ENCODE data around the gene PRCC.

PRCC gene

GRCh38 chr1:156749419-156750118, 17.8 kb upstream of the PRCC start:
- TF ChIP-seq ZNF274 (IDR thresholded peaks at IDR 0.05; ENCODE audit: low read depth, low read length) (no peak), SUZ12 (IDR thresholded peaks at IDR 0.05; ENCODE audit: extremely low read depth, insufficient read depth, insufficient read length) (no peak), YY1 (IDR thresholded peaks at IDR 0.05; ENCODE audit: insufficient read depth, insufficient read length) (no peak)
- Histone ChIP-seq H3K9me3 (ENCODE audit: insufficient read depth, low read length) (no peaks in the 10 kb centered on the region), H3K4me3 (ENCODE audit: insufficient read length, low read depth) (peak overlapping the region; percentile 77), H3K9ac (ENCODE audit: insufficient read length, low read depth) (peak overlapping the region; percentile 94), H3K36me3 (ENCODE audit: insufficient read depth, insufficient read length, low read length) (peaks cover 40% of the 10 kb centered on the region), H3K4me1 (ENCODE audit: insufficient read depth, insufficient read length) (peaks cover 49% of the 10 kb centered on the region), H3K27me3 (ENCODE audit: insufficient read depth, insufficient read length) (no peaks in the 10 kb centered on the region)
- DNase-seq (ENCODE audit: low read depth, low spot score) = no peak

GRCh38 chr1:156750191-156750672, 17.1 kb upstream of the PRCC start:
- Histone ChIP-seq H3K9ac (ENCODE audit: insufficient read length, low read depth) (peak overlapping the region; percentile 94), H3K4me1 (ENCODE audit: insufficient read depth, insufficient read length) (peaks cover 44% of the 10 kb centered on the region), H3K36me3 (ENCODE audit: insufficient read depth, insufficient read length, low read length) (peaks cover 34% of the 10 kb centered on the region), H3K4me3 (ENCODE audit: insufficient read length, low read depth) (peak overlapping the region; percentile 77), H3K9me3 (ENCODE audit: insufficient read depth, low read length) (no peaks in the 10 kb centered on the region), H3K27me3 (ENCODE audit: insufficient read depth, insufficient read length) (no peaks in the 10 kb centered on the region)
- no peak for DNase-seq (ENCODE audit: low read depth, low spot score)
- TF ChIP-seq ZNF274 (IDR thresholded peaks at IDR 0.05; ENCODE audit: low read depth, low read length) = no peak

- peaks cover 38% of the 10 kb centered on the region for H3K4me1 ChIP-seq (ENCODE audit: insufficient read depth, insufficient read length)
- no peaks in the 10 kb centered on the region for H3K9me3 ChIP-seq (ENCODE audit: insufficient read depth, low read length)
Measured at GRCh38 chr1:156750711-156751450, 16.5 kb upstream of the PRCC start.

GRCh38 chr1:156751451-156751756, 15.9 kb upstream of the PRCC start, which contains the start of gene HDGF:
Gene HDGF (minus strand): TSS chr1:156751675. CDS start chr1:156751429, 246 bp downstream.
- peaks cover 33% of the 10 kb centered on the region for H3K4me1 ChIP-seq (ENCODE audit: insufficient read depth, insufficient read length)

More at GRCh38 chr1:156750711-156751450, 16.5 kb upstream of the PRCC start:
- no peak for DNase-seq (ENCODE audit: low read depth, low spot score)
- H3K36me3 ChIP-seq (ENCODE audit: insufficient read depth, insufficient read length, low read length) = peaks cover 27% of the 10 kb centered on the region
- TF ChIP-seq ZNF274 (IDR thresholded peaks at IDR 0.05; ENCODE audit: low read depth, low read length) = no peak
- TF ChIP-seq SUZ12 (IDR thresholded peaks at IDR 0.05; ENCODE audit: extremely low read depth, insufficient read depth, insufficient read length) = no peak
- TF ChIP-seq YY1 (IDR thresholded peaks at IDR 0.05; ENCODE audit: insufficient read depth, insufficient read length) = no peak
- no peaks in the 10 kb centered on the region for H3K27me3 ChIP-seq (ENCODE audit: insufficient read depth, insufficient read length)
- peak overlapping the region; percentile 94 for H3K9ac ChIP-seq (ENCODE audit: insufficient read length, low read depth)
- peak overlapping the region; percentile 77 for H3K4me3 ChIP-seq (ENCODE audit: insufficient read length, low read depth)

GRCh38 chr1:156751757-156752481, 15.4 kb upstream of the PRCC start:
- DNase-seq (ENCODE audit: low read depth, low spot score) = peak; percentile 98
- peaks cover 33% of the 10 kb centered on the region for H3K4me1 ChIP-seq (ENCODE audit: insufficient read depth, insufficient read length)
- peaks cover 23% of the 10 kb centered on the region for H3K36me3 ChIP-seq (ENCODE audit: insufficient read depth, insufficient read length, low read length)
- no peaks in the 10 kb centered on the region for H3K27me3 ChIP-seq (ENCODE audit: insufficient read depth, insufficient read length)
- no peaks in the 10 kb centered on the region for H3K9me3 ChIP-seq (ENCODE audit: insufficient read depth, low read length)
- peak overlapping the region; percentile 94 for H3K9ac ChIP-seq (ENCODE audit: insufficient read length, low read depth)
- no peak for TF ChIP-seq YY1 (IDR thresholded peaks at IDR 0.05; ENCODE audit: insufficient read depth, insufficient read length)
- TF ChIP-seq SUZ12 (IDR thresholded peaks at IDR 0.05; ENCODE audit: extremely low read depth, insufficient read depth, insufficient read length) = no peak
- no peak for TF ChIP-seq ZNF274 (IDR thresholded peaks at IDR 0.05; ENCODE audit: low read depth, low read length)
- peak overlapping the region; percentile 99 for H3K4me3 ChIP-seq (ENCODE audit: insufficient read length, low read depth)

More at GRCh38 chr1:156751451-156751756, 15.9 kb upstream of the PRCC start, which contains the start of gene HDGF:
- Histone ChIP-seq H3K36me3 (ENCODE audit: insufficient read depth, insufficient read length, low read length) (peaks cover 23% of the 10 kb centered on the region), H3K9me3 (ENCODE audit: insufficient read depth, low read length) (no peaks in the 10 kb centered on the region), H3K9ac (ENCODE audit: insufficient read length, low read depth) (peak within 1 kb of the TSS; percentile 94), H3K4me3 (ENCODE audit: insufficient read length, low read depth) (peak within 1 kb of the TSS; percentile 99), H3K27me3 (ENCODE audit: insufficient read depth, insufficient read length) (no peaks in the 10 kb centered on the region)
- DNase-seq (ENCODE audit: low read depth, low spot score) = no peak
- TF ChIP-seq SUZ12 (IDR thresholded peaks at IDR 0.05; ENCODE audit: extremely low read depth, insufficient read depth, insufficient read length) = no peak
- TF ChIP-seq YY1 (IDR thresholded peaks at IDR 0.05; ENCODE audit: insufficient read depth, insufficient read length) = no peak
- no peak for TF ChIP-seq ZNF274 (IDR thresholded peaks at IDR 0.05; ENCODE audit: low read depth, low read length)

GRCh38 chr1:156752843-156753482, 14.4 kb upstream of the PRCC start:
- no peak for DNase-seq (ENCODE audit: low read depth, low spot score)
- Histone ChIP-seq H3K9ac (ENCODE audit: insufficient read length, low read depth) (peak overlapping the region; percentile 94), H3K9me3 (ENCODE audit: insufficient read depth, low read length) (no peaks in the 10 kb centered on the region), H3K36me3 (ENCODE audit: insufficient read depth, insufficient read length, low read length) (peaks cover 23% of the 10 kb centered on the region), H3K4me1 (ENCODE audit: insufficient read depth, insufficient read length) (peaks cover 28% of the 10 kb centered on the region), H3K27me3 (ENCODE audit: insufficient read depth, insufficient read length) (no peaks in the 10 kb centered on the region), H3K4me3 (ENCODE audit: insufficient read length, low read depth) (peak overlapping the region; percentile 99)
- no peak for TF ChIP-seq YY1 (IDR thresholded peaks at IDR 0.05; ENCODE audit: insufficient read depth, insufficient read length)
- no peak for TF ChIP-seq SUZ12 (IDR thresholded peaks at IDR 0.05; ENCODE audit: extremely low read depth, insufficient read depth, insufficient read length)
- no peak for TF ChIP-seq ZNF274 (IDR thresholded peaks at IDR 0.05; ENCODE audit: low read depth, low read length)
